Cardiac muscle cell (in vitro differentiated cells and primary cell): ENCODE measurements around the gene MRPL40. TPM values are rescaled to one million over a fixed set of nuclear protein-coding genes. Genes with fewer than 3 reads are reported as not detected.

Experiments
- DNase-seq, 2 donors: peaks; one replicate each; pipeline versions ENCODE4 v3.0.0 to v3.0.0-alpha.2; 2010 to 2017; ENCODE audit warnings: low read depth in 1 of 2, low spot score in 1 of 2
- H3K27ac ChIP-seq: fragments of 200-600 bp; sonication (generic); 2 replicates; pipeline ENCODE4 v1.5.1; 2016
- H3K27me3 ChIP-seq: fragments of 200-600 bp; sonication (generic); 2 replicates; pipeline ENCODE4 v1.6.0; 2016; ENCODE audit warnings: control low read depth
- H3K36me3 ChIP-seq: fragments of 200-600 bp; sonication (generic); 2 replicates; pipeline ENCODE4 v1.5.1; 2016; ENCODE audit warnings: control low read depth
- H3K4me1 ChIP-seq: fragments of 200-600 bp; sonication (generic); 2 replicates; pipeline ENCODE4 v1.8.1; 2017; ENCODE audit warnings: low read depth, mild to moderate bottlenecking, mixed run types
- H3K4me3 ChIP-seq: fragments of 200-600 bp; sonication (generic); 2 replicates; pipeline ENCODE4 v1.5.1; 2016; ENCODE audit warnings: mild to moderate bottlenecking
- H3K9me3 ChIP-seq: fragments of 200-600 bp; sonication (generic); 2 replicates; pipeline ENCODE4 v1.5.1; 2017; ENCODE audit warnings: low read depth, mild to moderate bottlenecking, control low read depth
- polyA plus RNA-seq: library from polyadenylated mRNA; unstranded; fragments of >200 nt; fragmentation: Nextera tagmentation; extraction: Ambion mirVana; gene quantifications from 2 replicates; pipeline ENCODE4 v1.2.1, GENCODE V29; 2016
- total RNA-seq: library from RNA; depleted of rRNA; stranded (reverse); fragments of >200 nt; gene quantifications from 2 replicates; pipeline ENCODE4 v1.2.3, GENCODE V29; 2016
- TF ChIP-seq, protein P1 (sequence below): IDR thresholded peaks from 2 replicates; pipeline ENCODE4 v1.5.1; 2012; ENCODE audit warnings: low read depth, mild to moderate bottlenecking, low read length

Gene MRPL40
- total and polyA plus RNA-seq, 2 experiments from 2014 or later = 38.7 to 91.3 TPM

DNA sequence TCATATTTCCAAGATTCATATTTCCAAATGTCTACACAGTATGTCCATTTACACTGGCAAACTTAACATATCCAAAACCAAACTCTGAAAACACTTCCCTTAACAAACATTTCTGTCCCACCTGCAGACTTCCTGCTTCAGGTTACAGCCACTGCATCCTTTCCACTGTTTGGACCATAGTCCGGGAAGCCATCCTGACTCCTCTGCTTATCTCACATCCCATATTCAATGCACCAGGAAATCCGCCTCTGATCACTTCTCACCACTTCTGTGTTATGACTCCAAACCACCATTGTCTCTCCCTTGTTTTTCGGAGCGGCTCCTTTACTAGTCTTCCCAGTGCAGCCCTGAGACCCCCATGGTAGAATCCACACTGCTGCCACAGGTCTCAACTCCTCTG, 30.9 kb upstream of the MRPL40 start:
- TF ChIP-seq, protein P1, sequence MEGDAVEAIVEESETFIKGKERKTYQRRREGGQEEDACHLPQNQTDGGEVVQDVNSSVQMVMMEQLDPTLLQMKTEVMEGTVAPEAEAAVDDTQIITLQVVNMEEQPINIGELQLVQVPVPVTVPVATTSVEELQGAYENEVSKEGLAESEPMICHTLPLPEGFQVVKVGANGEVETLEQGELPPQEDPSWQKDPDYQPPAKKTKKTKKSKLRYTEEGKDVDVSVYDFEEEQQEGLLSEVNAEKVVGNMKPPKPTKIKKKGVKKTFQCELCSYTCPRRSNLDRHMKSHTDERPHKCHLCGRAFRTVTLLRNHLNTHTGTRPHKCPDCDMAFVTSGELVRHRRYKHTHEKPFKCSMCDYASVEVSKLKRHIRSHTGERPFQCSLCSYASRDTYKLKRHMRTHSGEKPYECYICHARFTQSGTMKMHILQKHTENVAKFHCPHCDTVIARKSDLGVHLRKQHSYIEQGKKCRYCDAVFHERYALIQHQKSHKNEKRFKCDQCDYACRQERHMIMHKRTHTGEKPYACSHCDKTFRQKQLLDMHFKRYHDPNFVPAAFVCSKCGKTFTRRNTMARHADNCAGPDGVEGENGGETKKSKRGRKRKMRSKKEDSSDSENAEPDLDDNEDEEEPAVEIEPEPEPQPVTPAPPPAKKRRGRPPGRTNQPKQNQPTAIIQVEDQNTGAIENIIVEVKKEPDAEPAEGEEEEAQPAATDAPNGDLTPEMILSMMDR = no peak
- peaks cover 39% of the 10 kb centered on the region for H3K4me1 ChIP-seq
- no peaks in the 10 kb centered on the region for H3K27me3 ChIP-seq
- H3K4me3 ChIP-seq = no peak overlapping the region
- H3K27ac ChIP-seq = no peak overlapping the region
- DNase-seq = no peak
- H3K36me3 ChIP-seq = peaks cover 6% of the 10 kb centered on the region
- no peaks in the 10 kb centered on the region for H3K9me3 ChIP-seq

DNA sequence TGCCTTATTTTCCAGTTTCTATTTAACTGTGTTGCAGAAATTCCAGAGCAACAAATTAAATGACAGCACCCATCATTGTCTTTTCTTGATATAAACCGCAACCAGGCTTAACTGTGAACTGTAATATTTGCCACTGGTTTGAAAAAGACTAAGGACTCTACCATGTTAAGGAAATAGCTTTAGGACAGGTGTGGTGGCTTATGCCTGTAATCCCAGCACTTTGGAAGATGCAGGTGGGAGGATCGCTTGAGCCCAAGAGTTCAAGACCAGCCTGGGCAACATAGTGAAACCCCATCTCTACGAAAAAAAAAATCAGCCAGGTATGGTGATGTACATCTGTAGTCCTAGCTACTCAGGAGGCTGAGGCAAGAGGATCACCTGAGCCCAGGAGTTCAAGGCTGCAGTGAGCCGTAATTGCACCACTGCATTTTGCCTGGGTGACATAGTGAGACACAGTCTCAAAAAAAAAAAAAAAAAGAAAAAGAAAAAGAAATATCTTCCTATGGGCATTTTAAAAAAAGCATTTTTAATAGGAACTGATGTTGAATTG, 29.6 kb upstream of the MRPL40 start:
- TF ChIP-seq, protein P1 = no peak
- Histone ChIP-seq H3K27me3 (no peaks in the 10 kb centered on the region), H3K4me1 (peaks cover 37% of the 10 kb centered on the region), H3K36me3 (peaks cover under 1% of the 10 kb centered on the region), H3K4me3 (no peak overlapping the region), H3K27ac (no peak overlapping the region), H3K9me3 (no peaks in the 10 kb centered on the region)
- no peak for DNase-seq

DNA sequence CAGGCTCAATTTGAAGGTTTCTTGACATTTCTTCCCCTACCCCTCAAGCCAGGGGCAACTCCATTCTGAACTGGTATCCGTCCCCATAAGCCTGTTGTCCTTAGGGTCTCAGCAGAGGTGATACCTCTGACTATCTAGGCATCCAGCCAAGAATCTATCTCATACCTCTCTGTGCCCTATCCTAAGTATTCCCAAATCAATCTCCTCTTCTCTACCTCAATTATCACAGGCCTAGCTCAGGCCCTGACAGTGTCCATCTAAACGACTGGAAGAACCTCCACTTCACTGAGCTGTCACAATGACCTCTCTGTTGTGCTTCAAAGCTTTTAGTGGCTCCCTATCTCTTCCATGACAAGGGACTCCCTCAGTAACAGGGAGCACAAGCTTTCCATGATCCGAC, 27.7 kb upstream of the MRPL40 start:
- H3K27ac ChIP-seq = peak overlapping the region; percentile 99
- no peak overlapping the region for H3K4me3 ChIP-seq
- peaks cover 43% of the 10 kb centered on the region for H3K4me1 ChIP-seq
- peak in 1 of 2 donors; percentile 12 for DNase-seq
- H3K36me3 ChIP-seq = no peaks in the 10 kb centered on the region
- no peaks in the 10 kb centered on the region for H3K9me3 ChIP-seq
- H3K27me3 ChIP-seq = no peaks in the 10 kb centered on the region
- TF ChIP-seq, protein P1 = no peak

DNA sequence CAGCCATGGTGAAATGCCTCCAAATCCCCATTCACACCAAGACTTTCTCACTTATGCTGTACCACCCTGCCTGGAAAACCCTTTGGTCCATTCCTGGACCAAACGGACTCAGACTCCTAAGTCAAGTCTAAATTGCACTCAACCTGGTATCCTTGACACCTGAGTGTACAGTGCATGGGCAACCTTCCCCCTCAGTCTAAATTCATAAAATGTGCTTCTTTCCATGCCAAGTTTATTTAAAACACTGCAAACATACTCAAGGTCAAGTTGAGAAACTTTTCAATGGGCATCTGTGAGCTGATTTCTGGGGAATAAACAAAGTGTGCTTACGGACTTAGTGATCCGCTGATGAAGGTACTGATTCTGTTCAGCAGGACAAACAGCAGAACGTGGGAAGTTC, 27.2 kb upstream of the MRPL40 start:
- H3K4me3 ChIP-seq = no peak overlapping the region
- no peaks in the 10 kb centered on the region for H3K36me3 ChIP-seq
- no peak for DNase-seq
- H3K27ac ChIP-seq = peak overlapping the region; percentile 99
- peaks cover 43% of the 10 kb centered on the region for H3K4me1 ChIP-seq
- H3K9me3 ChIP-seq = no peaks in the 10 kb centered on the region
- TF ChIP-seq, protein P1 = no peak
- no peaks in the 10 kb centered on the region for H3K27me3 ChIP-seq

DNA sequence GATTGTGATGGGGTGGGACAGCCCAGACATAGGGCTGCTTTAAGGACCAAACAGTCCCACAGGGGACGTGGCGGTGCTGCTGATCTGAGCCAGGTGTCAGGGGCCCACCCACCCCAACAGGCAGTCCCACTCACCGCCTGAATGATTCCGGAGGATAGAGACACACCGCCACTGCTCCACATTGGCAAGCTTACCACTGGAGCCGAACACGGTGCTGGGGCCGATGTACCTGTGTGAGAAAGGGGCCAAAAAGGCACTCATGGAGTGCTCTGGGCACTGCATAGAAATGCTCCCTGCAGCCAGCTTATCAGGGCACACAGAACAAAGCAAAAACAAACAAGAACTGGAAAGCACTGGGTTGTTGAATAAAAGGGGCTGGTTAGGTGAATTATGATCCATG, 26.7 kb upstream of the MRPL40 start:
- Histone ChIP-seq H3K27ac (peak overlapping the region; percentile 99), H3K36me3 (no peaks in the 10 kb centered on the region)

More for the DNA sequence above, 26.7 kb upstream of the MRPL40 start:
- H3K27me3 ChIP-seq = no peaks in the 10 kb centered on the region
- TF ChIP-seq, protein P1 = no peak
- H3K4me3 ChIP-seq = no peak overlapping the region
- no peak for DNase-seq
- peaks cover 46% of the 10 kb centered on the region for H3K4me1 ChIP-seq
- no peaks in the 10 kb centered on the region for H3K9me3 ChIP-seq
